Esophagus muscularis mucosa (tissue), 4 donors: ENCODE measurements around the gene ARNT2. TPM values are rescaled to one million over a fixed set of nuclear protein-coding genes. Genes with fewer than 3 reads are reported as not detected.

ENCODE experiments used
- DNase-seq: peaks from one replicate; pipeline ENCODE4 v3.0.0-alpha.2; 2017; ENCODE audit errors: extremely low spot score
- H3K27ac ChIP-seq, 4 donors: fragments of 200-600 bp; sonication (generic); replicated peaks in 1 of 4; 1 replicate in 3 of 4; 2 replicates in 1 of 4; pipeline ENCODE4 v1.5.1; 2016 to 2019; ENCODE audit warnings: mild to moderate bottlenecking in 1 of 4
- H3K27me3 ChIP-seq, 4 donors: fragments of 200-600 bp; sonication (generic); one replicate each; pipeline versions ENCODE4 v1.5.1 to v1.6.0; 2016 to 2019
- H3K36me3 ChIP-seq, 4 donors: fragments of 200-600 bp; sonication (generic); one replicate each; pipeline ENCODE4 v1.5.1; 2016 to 2019
- H3K4me1 ChIP-seq, 4 donors: fragments of 200-600 bp; sonication (generic); one replicate each; pipeline ENCODE4 v1.5.1; 2016 to 2019
- H3K4me3 ChIP-seq, 4 donors: fragments of 200-600 bp; sonication (generic); 1 replicate in 2 of 4; 2 replicates in 2 of 4; pipeline ENCODE4 v1.5.1; 2016 to 2019; ENCODE audit warnings: mild to moderate bottlenecking in 4 of 4, moderate library complexity in 1 of 4
- H3K9me3 ChIP-seq, 4 donors: fragments of 200-600 bp; sonication (generic); 1 replicate in 3 of 4; 2 replicates in 1 of 4; pipeline ENCODE4 v1.5.1; 2016 to 2019
- CTCF ChIP-seq, 3 experiments: fragments of 200-600 bp in 2 of 3; fragments of 450-650 bp in 1 of 3; sonication (generic) in 2 of 3; IDR thresholded peaks; one replicate each; pipeline ENCODE4 v1.5.1; 2017 to 2019; ENCODE audit warnings: antibody characterized with exemption in 3 of 3, mild to moderate bottlenecking in 2 of 3, moderate library complexity in 1 of 3
- EP300 ChIP-seq: sonication (generic); formaldehyde crosslinking; IDR thresholded peaks from one replicate; pipeline ENCODE4 v1.6.1; 2017; ENCODE audit warnings: antibody characterized with exemption
- POLR2A ChIP-seq: fragments of 450-650 bp; IDR thresholded peaks from one replicate; pipeline ENCODE4 v1.6.1; 2017; ENCODE audit warnings: antibody characterized with exemption, moderate library complexity, mild to moderate bottlenecking, low read depth
- POLR2AphosphoS5 ChIP-seq, 2 donors: sonication (generic); formaldehyde crosslinking; IDR thresholded peaks; one replicate each; pipeline ENCODE4 v1.6.1; 2017; ENCODE audit warnings: antibody characterized with exemption in 2 of 2
- WGBS: methylation state at CpG from one replicate; pipeline ENCODE4 v1.1.5; 2018; 5-methylcytosine and 5-hydroxymethylcytosine counted together
- intact Hi-C: fragments of 100-400 bp; cut with DNase I; formaldehyde crosslinking; loops from one replicate; pipeline ENCODE4 v1.15.1; 2023
- total RNA-seq, 4 donors: library from RNA; depleted of rRNA; stranded (reverse); fragments of >200 nt; gene quantifications; one replicate each; pipeline versions ENCODE4 v1.1.0 to v1.2.1, GENCODE V29; 2016

ARNT2 gene
- total RNA-seq, 4 donors from 2014 or later = 5.4 to 14.6 (median 8.2) TPM

DNA sequence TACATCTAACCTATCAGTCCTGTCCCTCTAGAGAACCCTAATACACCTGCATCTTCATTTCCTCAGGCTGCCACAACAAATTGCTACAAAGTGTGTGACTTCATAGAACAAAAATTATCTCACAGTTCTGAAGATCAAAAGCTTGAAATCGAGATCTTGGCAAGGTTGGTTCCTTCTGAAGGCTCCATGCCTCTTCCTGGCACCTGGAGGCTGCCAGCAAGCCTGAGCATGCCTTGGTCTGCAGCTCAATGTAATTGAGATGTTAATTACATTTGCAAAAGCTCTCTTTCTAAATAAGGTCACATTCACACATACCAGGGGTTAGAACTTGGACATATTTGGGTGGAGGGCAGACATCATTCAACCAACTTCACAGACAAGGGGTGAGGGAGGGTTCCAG, 204.5 kb downstream of the ARNT2 start:
- no peaks in the 10 kb centered on the region for H3K9me3 ChIP-seq
- intact Hi-C loops = no loop called here
- no peak overlapping the region for H3K4me3 ChIP-seq
- peaks cover 0 to 19% (median 12%) of the 10 kb centered on the region in 4 donors for H3K4me1 ChIP-seq
- no peak for DNase-seq
- no peaks in the 10 kb centered on the region for H3K27me3 ChIP-seq
- H3K27ac ChIP-seq = no peak overlapping the region
- H3K36me3 ChIP-seq = no peaks in the 10 kb centered on the region
- WGBS = 67% methylated on average over 1 of the region's 1 CpG
- TF ChIP-seq POLR2A = no peak
- TF ChIP-seq CTCF (IDR thresholded peaks at IDR 0.05) = no peak
- TF ChIP-seq POLR2AphosphoS5 (IDR thresholded peaks at IDR 0.05) = no peak
- no peak for TF ChIP-seq EP300

GRCh38 chr15:80609091-80609490, 204.9 kb downstream of the ARNT2 start:
- Histone ChIP-seq H3K4me3 (no peak overlapping the region), H3K27me3 (no peaks in the 10 kb centered on the region), H3K27ac (peak overlapping the region in 1 of 4 donors; percentile 47), H3K4me1 (peaks cover 0 to 19% (median 12%) of the 10 kb centered on the region in 4 donors), H3K9me3 (no peaks in the 10 kb centered on the region), H3K36me3 (no peaks in the 10 kb centered on the region)
- WGBS = 50% methylated on average over 4 of the region's 4 CpGs
- no peak for TF ChIP-seq EP300
- intact Hi-C loops = no loop called here
- DNase-seq = no peak

- Histone ChIP-seq H3K27me3 (no peaks in the 10 kb centered on the region), H3K4me3 (no peak overlapping the region)
Observed at GRCh38 chr15:80609512-80609946, 205.3 kb downstream of the ARNT2 start.

GRCh38 chr15:80611543-80612080, 207.4 kb downstream of the ARNT2 start:
- WGBS = 80% methylated on average over 1 of the region's 7 CpGs
- Histone ChIP-seq H3K27ac (no peak overlapping the region), H3K4me3 (no peak overlapping the region), H3K4me1 (peaks cover 9 to 31% (median 25%) of the 10 kb centered on the region in 4 donors), H3K27me3 (no peaks in the 10 kb centered on the region), H3K9me3 (no peaks in the 10 kb centered on the region), H3K36me3 (no peaks in the 10 kb centered on the region)
- no peak for DNase-seq
- intact Hi-C loops = no loop called here
- TF ChIP-seq EP300 = no peak
- no peak for TF ChIP-seq POLR2A

More at GRCh38 chr15:80609512-80609946, 205.3 kb downstream of the ARNT2 start:
- Histone ChIP-seq H3K27ac (peak overlapping the region in 1 of 4 donors; percentile 47), H3K4me1 (peaks cover 0 to 19% (median 12%) of the 10 kb centered on the region in 4 donors), H3K36me3 (no peaks in the 10 kb centered on the region), H3K9me3 (no peaks in the 10 kb centered on the region)
- TF ChIP-seq CTCF (IDR thresholded peaks at IDR 0.05) (no peak), POLR2A (no peak), POLR2AphosphoS5 (IDR thresholded peaks at IDR 0.05) (no peak), EP300 (no peak)
- intact Hi-C loops = no loop called here
- DNase-seq = no peak
- WGBS = 52% methylated on average over 4 of the region's 4 CpGs

- no peak for TF ChIP-seq EP300
- no peak for TF ChIP-seq POLR2A
- no peak for TF ChIP-seq CTCF (IDR thresholded peaks at IDR 0.05)
- TF ChIP-seq POLR2AphosphoS5 (IDR thresholded peaks at IDR 0.05) = no peak
- no peaks in the 10 kb centered on the region for H3K36me3 ChIP-seq
- H3K4me1 ChIP-seq = peaks cover 9 to 33% (median 25%) of the 10 kb centered on the region in 4 donors
- H3K27ac ChIP-seq = no peak overlapping the region
- DNase-seq = peak; percentile 34
- intact Hi-C loops = no loop called here
- H3K27me3 ChIP-seq = no peaks in the 10 kb centered on the region
- 85% methylated on average over 7 of the region's 7 CpGs for WGBS
- no peak overlapping the region for H3K4me3 ChIP-seq
- H3K9me3 ChIP-seq = no peaks in the 10 kb centered on the region
Observed at GRCh38 chr15:80612118-80612823, 208.1 kb downstream of the ARNT2 start.
